WERI-Rb-1 (cell line): Measurements from ENCODE around the gene RACK1.
"Not testable (repeated sequence)": the region's sequence is repeated elsewhere in the genome, so short reads cannot be mapped to it uniquely, and the experiment has no call there.

Experiments used
- DNase-seq: peaks from one replicate; pipeline ENCODE4 v3.0.0-alpha.2; 2020
- H3K27ac ChIP-seq: fragments of 250-450 bp; sonication (Bioruptor Pico); 2 replicates; pipeline ENCODE4 v1.5.1; 2020; ENCODE audit warnings: mild to moderate bottlenecking, moderate library complexity
- H3K27me3 ChIP-seq: fragments of 250-450 bp; sonication (Bioruptor Pico); 2 replicates; pipeline ENCODE4 v1.5.1; 2021; ENCODE audit warnings: mild to moderate bottlenecking, low read depth, moderate library complexity; ENCODE audit not compliant: insufficient read depth, severe bottlenecking
- H3K36me3 ChIP-seq: fragments of 250-450 bp; sonication (Bioruptor Pico); 2 replicates; pipeline ENCODE4 v1.5.1; 2020; ENCODE audit warnings: mild to moderate bottlenecking, moderate library complexity
- H3K4me3 ChIP-seq: 2 replicates; pipeline ENCODE4 v1.5.1; 2011; ENCODE audit warnings: low read depth, mild to moderate bottlenecking, control low read depth, low read length
- H3K9me3 ChIP-seq: fragments of 250-450 bp; sonication (Bioruptor Pico); 2 replicates; pipeline ENCODE4 v1.5.1; 2021; ENCODE audit warnings: mild to moderate bottlenecking, moderate library complexity; ENCODE audit not compliant: severe bottlenecking
- TF ChIP-seq, protein P1 (sequence below): IDR thresholded peaks from 2 replicates; pipeline ENCODE4 v1.5.1; 2011; ENCODE audit warnings: low read depth, mild to moderate bottlenecking, control low read depth, inconsistent platforms, low read length

Gene RACK1

DNA sequence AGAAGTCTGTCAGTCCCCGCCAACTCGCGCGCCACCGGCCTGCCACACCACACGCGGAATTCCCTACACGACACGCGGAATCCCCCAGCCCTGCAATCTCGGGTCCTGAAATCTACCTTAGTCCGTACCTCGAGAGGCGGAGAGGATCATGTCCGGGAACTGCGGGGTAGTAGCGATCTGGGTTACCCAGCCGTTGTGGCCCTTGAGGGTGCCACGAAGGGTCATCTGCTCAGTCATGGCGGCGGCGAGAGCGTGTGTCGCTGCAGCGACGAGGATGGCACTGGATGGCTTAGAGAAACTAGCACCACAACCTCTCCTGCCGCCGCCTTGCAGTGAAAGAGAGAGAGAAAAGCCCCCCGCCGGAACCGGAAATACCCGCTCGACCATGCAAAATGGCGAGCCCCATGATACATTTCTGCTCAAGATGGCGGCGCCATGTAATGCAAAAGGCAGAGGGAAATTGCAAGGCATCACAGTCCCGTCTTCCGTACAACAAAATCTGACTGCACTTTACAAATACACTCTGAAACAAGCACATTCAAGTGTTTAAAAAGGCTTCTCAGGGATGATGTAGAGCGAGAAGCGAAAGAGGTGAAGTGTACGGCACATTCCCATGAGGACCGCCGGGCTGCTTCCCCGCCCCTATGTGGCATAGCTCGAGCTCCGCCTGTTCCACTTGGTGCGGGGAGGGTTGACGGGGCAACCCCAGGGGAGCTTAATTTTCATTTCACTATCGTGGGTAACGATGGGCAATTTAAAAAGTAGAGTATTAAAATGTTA is at the start of gene RACK1:
Gene RACK1, minus strand, starts transcription at position 343 of the 780 bp plus-strand sequence. Its CDS starts 106 bp downstream, at position 237.
- peak within 1 kb of the TSS; percentile 89 for H3K4me3 ChIP-seq
- no peaks in the 10 kb centered on the region for H3K9me3 ChIP-seq
- H3K27ac ChIP-seq, result peak within 1 kb of the TSS; percentile 79
- peaks cover 46% of the 10 kb centered on the region for H3K36me3 ChIP-seq
- DNase-seq, result peak; percentile 80
- no peaks in the 10 kb centered on the region for H3K27me3 ChIP-seq
- TF ChIP-seq, protein P1, sequence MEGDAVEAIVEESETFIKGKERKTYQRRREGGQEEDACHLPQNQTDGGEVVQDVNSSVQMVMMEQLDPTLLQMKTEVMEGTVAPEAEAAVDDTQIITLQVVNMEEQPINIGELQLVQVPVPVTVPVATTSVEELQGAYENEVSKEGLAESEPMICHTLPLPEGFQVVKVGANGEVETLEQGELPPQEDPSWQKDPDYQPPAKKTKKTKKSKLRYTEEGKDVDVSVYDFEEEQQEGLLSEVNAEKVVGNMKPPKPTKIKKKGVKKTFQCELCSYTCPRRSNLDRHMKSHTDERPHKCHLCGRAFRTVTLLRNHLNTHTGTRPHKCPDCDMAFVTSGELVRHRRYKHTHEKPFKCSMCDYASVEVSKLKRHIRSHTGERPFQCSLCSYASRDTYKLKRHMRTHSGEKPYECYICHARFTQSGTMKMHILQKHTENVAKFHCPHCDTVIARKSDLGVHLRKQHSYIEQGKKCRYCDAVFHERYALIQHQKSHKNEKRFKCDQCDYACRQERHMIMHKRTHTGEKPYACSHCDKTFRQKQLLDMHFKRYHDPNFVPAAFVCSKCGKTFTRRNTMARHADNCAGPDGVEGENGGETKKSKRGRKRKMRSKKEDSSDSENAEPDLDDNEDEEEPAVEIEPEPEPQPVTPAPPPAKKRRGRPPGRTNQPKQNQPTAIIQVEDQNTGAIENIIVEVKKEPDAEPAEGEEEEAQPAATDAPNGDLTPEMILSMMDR, result no peak

- not testable (repeated sequence) for H3K4me3 ChIP-seq
Measured at GRCh38 chr5:181287331-181287730, 43.6 kb upstream of the RACK1 start.

DNA sequence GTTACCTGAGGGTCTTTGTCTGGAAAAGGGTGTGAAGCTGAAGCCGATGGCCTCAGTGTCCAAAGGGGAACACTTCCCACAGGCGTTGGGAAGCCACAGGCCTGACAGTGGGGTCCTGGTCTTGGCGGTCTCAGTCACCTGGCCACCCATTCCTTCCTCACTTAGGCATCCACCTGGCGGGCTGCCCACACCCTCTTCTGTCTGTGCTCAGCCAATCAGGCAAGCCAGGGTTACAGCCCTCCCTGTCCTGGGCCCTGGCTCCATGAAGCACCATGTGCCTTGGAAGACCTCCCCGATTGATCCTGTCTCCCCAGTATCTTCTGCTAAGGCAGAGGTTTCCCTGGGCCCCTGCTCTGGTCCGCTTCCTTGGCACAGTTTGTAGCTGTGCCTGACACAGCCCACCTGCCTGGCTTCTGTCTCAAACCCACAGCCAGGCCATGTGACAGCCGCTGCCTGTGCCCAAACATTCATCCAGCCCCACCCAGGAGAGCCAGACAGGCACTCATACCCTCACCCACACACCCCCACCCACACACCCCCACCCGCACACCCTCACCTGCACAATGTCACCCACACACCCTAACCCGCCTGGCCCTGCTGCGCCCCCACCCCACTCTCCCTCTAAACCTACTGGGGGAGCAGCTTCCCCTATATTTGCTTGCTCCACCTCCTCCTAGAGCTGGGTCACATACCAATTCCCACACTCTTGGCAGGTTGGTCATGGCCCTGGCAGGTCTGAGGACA is 42.4 kb upstream of the RACK1 start:
- H3K27ac ChIP-seq, DNase-seq, H3K36me3 ChIP-seq, H3K27me3 ChIP-seq, H3K9me3 ChIP-seq, H3K4me3 ChIP-seq: not testable (repeated sequence)

More at GRCh38 chr5:181287331-181287730, 43.6 kb upstream of the RACK1 start:
- not testable (repeated sequence) for H3K9me3 ChIP-seq, H3K27me3 ChIP-seq, DNase-seq, H3K36me3 ChIP-seq, H3K27ac ChIP-seq

DNA sequence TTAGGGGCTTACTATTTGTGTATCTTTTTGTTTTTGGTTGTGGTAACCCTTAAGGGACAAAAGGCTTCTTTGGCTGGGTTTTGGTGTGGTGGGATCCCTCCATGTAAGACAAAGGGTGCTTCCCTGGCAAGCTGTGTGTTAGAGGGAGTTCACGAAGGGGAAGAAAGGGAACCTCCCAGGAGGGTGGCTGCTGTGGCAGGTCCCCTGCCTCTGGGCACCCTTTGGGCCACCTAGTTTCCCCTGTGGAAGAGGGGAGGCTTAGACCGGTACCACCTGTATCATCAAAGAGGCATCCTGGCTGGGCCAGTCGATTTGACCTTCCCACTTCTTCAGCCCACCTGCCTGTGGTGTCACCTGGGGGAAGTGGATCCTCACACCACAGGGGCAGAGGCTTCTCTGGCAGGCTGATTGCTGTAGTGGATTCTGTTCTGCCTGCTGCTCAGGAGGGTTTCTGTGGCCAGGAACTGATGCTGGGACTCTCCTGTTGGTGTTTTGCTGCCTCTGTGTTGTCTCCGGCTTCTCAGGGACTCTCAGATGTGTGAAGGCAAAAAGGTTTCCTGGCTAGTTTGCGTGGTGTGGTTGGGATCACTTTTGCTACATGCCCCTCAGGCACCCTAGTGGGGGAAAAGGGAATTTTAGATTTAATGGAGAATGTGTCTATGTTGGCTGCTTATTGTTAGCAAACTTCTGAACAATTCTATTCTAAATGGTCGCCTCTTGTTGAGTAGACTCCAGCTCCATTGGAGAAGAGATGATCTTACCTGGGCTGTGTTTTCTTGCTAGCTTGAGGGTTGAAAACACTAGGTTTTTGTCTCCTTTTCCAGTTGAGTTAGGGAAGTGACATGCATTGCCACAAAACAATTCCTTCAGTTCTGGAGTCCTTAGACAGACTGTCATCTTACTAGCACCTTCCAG is 40.4 kb upstream of the RACK1 start:
- not testable (repeated sequence) for H3K9me3 ChIP-seq, DNase-seq, H3K4me3 ChIP-seq, H3K27me3 ChIP-seq, H3K27ac ChIP-seq, H3K36me3 ChIP-seq

DNA sequence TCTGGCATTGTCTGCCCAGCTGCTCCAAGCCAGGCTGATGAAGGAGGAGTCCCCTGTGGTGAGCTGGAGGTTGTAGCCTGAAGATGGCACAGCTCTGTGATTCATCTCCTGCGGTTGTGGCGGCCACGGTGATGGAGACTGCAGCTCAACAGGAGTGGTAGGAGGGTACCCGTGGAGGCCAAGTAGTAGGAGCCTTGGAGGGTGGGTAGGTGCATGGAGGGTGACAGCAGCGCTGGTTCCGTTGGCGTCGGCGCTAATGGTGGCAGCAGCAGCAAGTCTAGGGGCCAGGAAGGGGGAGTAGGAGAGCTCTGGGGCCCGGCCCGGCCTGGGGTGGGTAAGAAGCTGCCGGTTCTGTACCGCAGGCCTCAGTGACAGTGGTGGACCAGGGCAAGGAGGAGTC is 39.6 kb upstream of the RACK1 start:
- H3K27me3 ChIP-seq, result no peaks in the 10 kb centered on the region
- no peaks in the 10 kb centered on the region for H3K9me3 ChIP-seq
- H3K4me3 ChIP-seq, result no peak overlapping the region
- TF ChIP-seq, protein P1, result no peak
- H3K36me3 ChIP-seq, result no peaks in the 10 kb centered on the region
- DNase-seq, result no peak
- H3K27ac ChIP-seq, result no peak overlapping the region

DNA sequence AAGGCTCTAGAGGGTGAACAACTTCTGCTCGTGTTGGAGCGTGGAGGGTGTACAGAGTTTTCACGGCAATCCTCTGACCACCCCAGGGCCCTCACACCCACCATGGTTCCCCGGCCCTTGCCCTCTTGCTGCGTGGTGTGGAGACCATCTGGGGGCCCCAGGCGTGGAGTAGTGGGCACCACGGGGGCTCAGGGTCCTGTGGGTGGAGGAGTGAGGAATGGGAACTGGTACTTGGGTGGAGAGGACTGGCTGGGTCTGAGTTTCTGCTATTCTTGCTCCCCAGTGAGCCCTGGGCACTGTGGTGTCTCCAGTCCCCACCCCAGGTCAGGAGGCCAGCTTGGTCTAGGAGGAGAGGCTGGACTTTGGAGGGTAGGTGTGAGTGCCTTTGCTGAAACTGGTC is 39.2 kb upstream of the RACK1 start:
- TF ChIP-seq, protein P1, result no peak
- no peaks in the 10 kb centered on the region for H3K9me3 ChIP-seq

GRCh38 chr5:181282415-181282814 is 38.7 kb upstream of the RACK1 start:
- not testable (repeated sequence) for H3K9me3 ChIP-seq, H3K4me3 ChIP-seq, H3K36me3 ChIP-seq, DNase-seq, H3K27ac ChIP-seq, H3K27me3 ChIP-seq

More for the DNA sequence above, 39.2 kb upstream of the RACK1 start:
- no peaks in the 10 kb centered on the region for H3K27me3 ChIP-seq
- H3K4me3 ChIP-seq, result no peak overlapping the region
- no peaks in the 10 kb centered on the region for H3K36me3 ChIP-seq
- H3K27ac ChIP-seq, result no peak overlapping the region
- DNase-seq, result no peak
